Fibroblast of lung (primary cell): Measurements from ENCODE around the gene GJA10.

ENCODE experiments used
- CTCF ChIP-seq, 2 donors: IDR thresholded peaks in 1 of 2; conservative IDR thresholded peaks in 1 of 2; 1 replicate in 1 of 2; 2 replicates in 1 of 2; pipeline ENCODE4 v1.5.1; 2011 to 2012; ENCODE audit warnings: low read length in 2 of 2, control low read depth in 1 of 2, inconsistent platforms in 1 of 2, low read depth in 1 of 2, mild to moderate bottlenecking in 1 of 2
- EZH2 ChIP-seq: IDR thresholded peaks from 2 replicates; pipeline ENCODE4 v1.5.1; 2012; ENCODE audit warnings: low read length, control low read depth, mild to moderate bottlenecking; ENCODE audit errors: missing control alignments

DNA sequence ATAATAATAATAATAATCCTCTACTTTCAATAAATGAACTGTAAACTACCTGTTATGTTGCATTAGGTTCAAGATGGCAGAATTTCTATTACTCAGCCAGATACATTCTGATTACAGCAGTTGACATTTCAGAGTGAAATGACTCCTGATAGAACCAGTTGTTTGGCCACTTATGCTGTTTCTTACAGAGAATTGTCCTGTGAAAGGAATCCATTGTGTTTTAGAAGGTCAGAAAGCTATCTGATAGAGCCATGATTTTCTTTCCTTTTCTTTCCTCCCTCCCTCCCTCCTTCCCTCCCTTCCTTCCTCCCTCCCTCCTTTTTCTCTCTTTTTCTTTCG is 16.6 kb downstream of the GJA10 start:
- TF ChIP-seq CTCF (conservative IDR thresholded peaks at IDR 0.05 in 1 of 2, IDR thresholded peaks at IDR 0.05 in 1 of 2; ENCODE audit: low read depth in 1 of 2, low read length in 2 of 2) (no peak), EZH2 (no peak)
